NCI-H446 (cell line): ENCODE results near the gene FTMT.
"Not testable (repeated sequence)": the region's sequence is repeated elsewhere in the genome, so short reads cannot be mapped to it uniquely, and the experiment has no call there.

Source experiments
- DNase-seq, 2 experiments: peaks; one replicate each; lab custom pipeline; 2025; lab: John Stamatoyannopoulos, UW

FTMT gene

GRCh38 chr5:121851643-121852574 lies at the start of gene FTMT:
Gene FTMT (plus strand): TSS chr5:121851882. CDS start chr5:121851964, 82 bp downstream.
- DNase-seq: no peak

- not testable (repeated sequence) for DNase-seq
These were observed 46.4 kb upstream of the FTMT start for GRCh38 chr5:121805251-121805650.

- no peak for DNase-seq
These were observed 45.8 kb upstream of the FTMT start for GRCh38 chr5:121805911-121806310.

GRCh38 chr5:121816164-121816563 lies 35.5 kb upstream of the FTMT start:
- no peak for DNase-seq

GRCh38 chr5:121819682-121820261 lies 31.9 kb upstream of the FTMT start:
- no peak for DNase-seq

- no peak for DNase-seq
These were observed 18.1 kb upstream of the FTMT start for GRCh38 chr5:121833617-121834016.

GRCh38 chr5:121834021-121834420 lies 17.7 kb upstream of the FTMT start:
- DNase-seq: no peak

- no peak for DNase-seq
These were observed 9.8 kb upstream of the FTMT start for GRCh38 chr5:121841892-121842291.

- DNase-seq: no peak
These were observed 1.4 kb upstream of the FTMT start for GRCh38 chr5:121850272-121850671.

- DNase-seq: no peak
These were observed 2.2 kb downstream of the FTMT start for GRCh38 chr5:121853850-121854249.

GRCh38 chr5:121862801-121863200 lies 11.1 kb downstream of the FTMT start:
- no peak for DNase-seq

GRCh38 chr5:121863753-121864285 lies 12.1 kb downstream of the FTMT start:
- no peak for DNase-seq

- DNase-seq: no peak
These were observed 15.7 kb downstream of the FTMT start for GRCh38 chr5:121867403-121867802.

GRCh38 chr5:121870489-121870888 lies 18.8 kb downstream of the FTMT start:
- peak in 1 of 2 experiments; percentile 25 for DNase-seq

- DNase-seq: no peak
These were observed 21.2 kb downstream of the FTMT start for GRCh38 chr5:121872856-121873255.

- DNase-seq: no peak
These were observed 21.7 kb downstream of the FTMT start for GRCh38 chr5:121873409-121873808.

GRCh38 chr5:121885630-121886029 lies 33.9 kb downstream of the FTMT start:
- no peak for DNase-seq

GRCh38 chr5:121887727-121888126 lies 36.0 kb downstream of the FTMT start:
- DNase-seq: no peak

GRCh38 chr5:121890297-121890858 lies 38.7 kb downstream of the FTMT start:
- no peak for DNase-seq

- DNase-seq: no peak
These were observed 45.7 kb downstream of the FTMT start for GRCh38 chr5:121897341-121897740.

GRCh38 chr5:121899346-121899745 lies 47.7 kb downstream of the FTMT start:
- DNase-seq: peak in 1 of 2 experiments; percentile 36
